Fibroblast of the conjunctiva (primary cell): ENCODE results near the gene CCDC187.
A peak's percentile ranks its signal among the peaks of the same experiment; 100 is the strongest.

ENCODE experiments used
- DNase-seq: peaks from one replicate; pipeline ENCODE4 v3.0.0-alpha.2; 2010; ENCODE audit warnings: low read depth

CCDC187 gene

DNA sequence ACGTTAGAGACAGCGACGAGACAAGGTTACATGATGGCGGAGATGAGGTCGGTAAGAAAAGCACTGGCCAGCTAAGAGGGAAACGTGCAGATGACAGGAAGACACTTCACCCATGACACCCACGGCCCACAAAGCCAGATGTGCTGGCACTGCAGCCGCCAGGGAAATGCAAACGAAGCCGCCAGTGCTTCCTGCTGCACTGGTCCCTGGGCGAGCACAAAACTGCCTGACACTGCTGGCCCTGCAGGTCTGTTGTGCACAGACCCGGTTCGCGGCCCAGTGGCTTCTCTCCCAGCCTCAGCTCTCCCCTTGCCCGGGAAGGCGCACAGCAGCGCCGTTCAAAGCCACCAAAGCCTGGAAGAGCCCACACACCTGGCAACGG lies 78.5 kb downstream of the CCDC187 start:
- no peak for DNase-seq

DNA sequence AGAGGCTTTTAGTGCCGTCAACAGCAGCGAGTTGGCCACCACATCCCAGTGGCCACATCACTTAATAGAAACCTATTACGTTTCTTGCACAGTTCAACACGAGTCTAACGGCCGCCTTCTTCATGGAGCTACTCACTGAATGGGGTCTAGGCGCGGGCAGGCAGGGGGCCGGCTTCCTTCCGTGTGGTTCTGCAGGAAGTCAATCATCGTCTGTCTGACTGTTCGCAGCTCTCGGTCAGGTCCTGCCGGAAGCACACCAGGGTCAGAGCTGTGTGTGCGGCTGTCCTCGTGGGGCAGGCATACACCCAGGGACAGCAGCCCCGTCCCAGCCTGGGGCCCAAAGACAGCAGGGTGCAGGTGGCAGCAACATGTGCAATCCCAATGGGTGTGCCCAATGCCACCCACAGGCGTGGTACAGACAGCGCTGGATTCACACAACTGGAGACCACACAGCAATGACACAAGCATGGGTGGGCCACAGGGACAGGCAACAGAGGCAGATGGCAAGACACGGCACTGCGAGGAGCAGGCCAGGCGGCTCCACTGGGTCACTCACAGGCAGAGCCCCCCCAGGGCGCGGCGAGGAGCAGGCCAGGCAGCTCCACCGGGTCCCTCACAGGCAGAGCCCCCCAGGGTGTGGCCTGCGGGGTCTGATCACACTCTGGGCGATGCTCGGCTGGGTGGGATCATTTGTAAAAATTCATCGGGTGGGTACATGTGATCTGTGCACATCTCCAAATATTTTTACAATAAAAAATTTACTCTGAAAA lies 79.8 kb downstream of the CCDC187 start:
- DNase-seq = no peak

DNA sequence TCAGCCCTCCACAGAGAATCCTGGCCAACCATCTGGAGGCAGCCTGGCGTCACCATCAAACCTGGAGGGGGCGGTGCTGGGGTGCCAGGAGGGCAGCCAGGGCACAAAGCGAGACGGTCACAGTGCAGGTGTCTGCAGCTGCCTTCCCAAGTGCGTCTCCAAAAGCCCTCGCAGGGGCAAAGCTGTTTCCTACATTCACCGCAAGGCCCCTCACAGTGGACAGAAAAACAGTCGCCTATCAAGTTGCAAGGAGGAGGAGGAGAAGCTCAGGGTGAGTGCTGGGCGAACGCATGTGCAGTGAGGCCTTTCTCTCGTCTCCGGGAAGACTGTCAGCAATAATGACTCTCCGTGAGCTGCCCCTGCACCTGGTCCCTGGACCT lies 81.0 kb downstream of the CCDC187 start:
- DNase-seq = no peak

DNA sequence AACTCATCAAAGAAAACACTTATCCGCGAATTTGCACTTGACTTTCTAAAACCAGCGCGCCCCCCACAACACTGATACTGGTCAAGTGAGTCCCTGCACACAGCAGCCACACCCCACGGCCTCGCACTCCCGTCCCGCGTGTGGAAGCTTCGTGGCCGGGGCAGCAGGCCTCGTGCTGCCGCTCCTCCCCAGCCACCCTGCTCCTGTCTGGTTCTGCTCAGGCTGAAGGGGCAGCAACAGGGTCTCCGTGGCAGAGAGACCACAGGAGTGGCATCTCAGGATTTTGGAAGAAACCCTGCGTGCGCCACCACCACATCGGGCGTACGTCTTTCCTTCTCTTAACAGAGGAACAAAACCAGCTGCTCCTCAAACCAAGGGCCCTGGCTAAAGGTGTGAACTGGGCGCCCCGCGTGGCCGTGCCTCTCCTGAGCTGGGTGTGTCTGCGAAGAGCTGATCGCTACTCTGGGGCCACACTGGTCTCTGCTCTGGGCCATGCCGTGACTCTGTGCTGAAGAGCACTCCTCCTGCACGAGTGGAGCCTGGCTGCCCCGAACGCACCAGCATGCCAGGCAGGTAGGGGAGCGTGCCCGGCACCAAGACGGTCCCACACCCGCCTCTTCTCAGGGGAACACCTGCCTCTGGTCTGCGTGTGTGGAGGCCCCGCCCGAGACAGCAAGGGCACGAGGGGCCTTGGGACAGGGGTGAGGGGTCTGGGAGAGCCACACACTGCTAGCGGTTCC lies 81.6 kb downstream of the CCDC187 start:
- DNase-seq = no peak

DNA sequence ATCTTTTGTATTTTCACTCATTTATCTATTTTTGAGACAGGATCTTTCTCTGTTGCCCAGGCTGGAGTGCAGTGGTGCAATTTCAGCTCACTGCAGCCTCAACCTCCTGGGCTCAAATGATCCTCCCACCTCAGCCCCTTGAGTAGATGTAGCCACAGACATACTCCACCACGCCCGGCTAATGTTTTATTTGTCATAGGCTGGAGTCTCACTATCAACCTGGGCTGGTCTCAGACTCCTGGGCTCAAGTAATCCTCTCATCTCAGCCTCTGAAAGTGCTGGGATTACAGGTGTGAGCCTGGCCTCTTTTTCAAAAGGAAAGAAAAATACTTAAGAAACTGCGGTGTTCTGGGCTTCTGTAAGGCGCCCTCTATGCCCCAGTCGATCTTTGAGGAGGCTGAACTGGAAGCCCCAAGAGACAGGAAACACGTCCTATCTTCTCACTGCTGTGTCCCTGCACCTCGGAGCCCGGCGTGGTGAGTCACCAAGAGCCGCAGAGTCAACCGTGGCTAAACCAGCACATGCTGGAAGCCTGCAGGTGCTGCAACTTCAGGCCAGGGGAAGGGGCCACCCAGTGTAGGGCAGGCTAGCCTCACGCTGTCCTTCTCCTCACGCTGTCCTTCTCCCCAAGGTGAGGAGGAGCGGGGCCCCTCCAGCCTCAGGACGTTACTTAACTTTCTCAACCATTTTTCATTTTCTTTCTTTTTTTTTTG lies 83.7 kb downstream of the CCDC187 start:
- DNase-seq = no peak

DNA sequence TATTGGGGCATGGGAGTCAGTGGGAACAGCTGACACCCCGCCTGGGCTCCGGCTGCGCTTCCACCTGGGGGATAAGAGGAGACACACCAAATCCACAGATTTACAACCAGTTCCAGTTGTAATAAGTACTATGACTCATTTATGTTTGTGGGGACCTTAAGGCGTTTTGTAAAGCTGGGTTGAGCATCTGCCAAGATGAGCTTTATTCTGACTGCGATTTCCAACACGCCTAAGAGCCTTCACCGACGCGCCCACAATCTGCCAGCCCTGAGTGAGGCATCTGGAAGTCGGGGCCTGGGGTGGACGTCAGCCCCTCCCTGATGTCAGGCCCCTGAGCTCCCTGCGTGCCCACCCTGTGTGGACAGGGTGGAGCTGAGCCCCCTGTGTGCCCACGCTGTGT lies 84.6 kb downstream of the CCDC187 start:
- peak; percentile 56 for DNase-seq

DNA sequence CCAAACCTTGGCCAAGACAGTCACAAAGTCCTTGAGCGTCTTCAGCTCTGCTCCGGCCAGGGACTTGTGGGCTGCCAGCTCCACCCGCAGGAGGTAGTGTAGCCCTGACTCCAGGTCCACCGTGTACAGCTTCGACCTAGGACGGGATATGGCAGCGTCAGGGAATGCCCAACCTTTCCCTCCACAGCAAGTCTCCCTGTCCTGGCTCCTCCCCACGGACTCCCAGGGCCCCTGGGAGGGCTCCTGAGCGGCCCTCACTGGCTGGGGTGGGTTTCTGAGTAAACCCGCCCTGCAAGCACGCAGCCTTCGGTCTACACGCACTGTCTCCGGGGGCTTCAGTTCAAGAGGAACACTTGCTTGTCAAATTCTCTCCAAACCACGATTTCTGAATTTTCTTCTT lies 85.2 kb downstream of the CCDC187 start:
- DNase-seq = no peak

DNA sequence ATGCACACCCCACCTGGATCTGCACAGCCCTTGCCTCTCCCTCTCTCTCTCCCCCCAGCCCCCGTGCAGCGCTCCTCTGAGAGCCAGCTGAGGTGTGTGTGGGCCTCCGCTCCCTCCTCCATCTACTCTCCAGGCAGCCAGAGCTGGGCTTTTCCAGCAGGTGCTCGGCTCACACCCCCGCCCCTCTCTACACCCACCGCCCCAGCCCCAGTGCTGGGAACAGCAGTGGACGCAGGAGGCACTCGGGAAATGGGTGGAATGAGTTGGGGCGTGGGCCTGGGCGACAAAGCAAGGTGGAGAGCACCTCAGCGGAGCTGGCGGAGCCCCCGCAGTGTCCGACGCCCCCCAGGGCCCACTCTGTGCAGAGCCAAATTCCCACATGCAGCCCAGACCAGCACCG lies 85.6 kb downstream of the CCDC187 start:
- no peak for DNase-seq

DNA sequence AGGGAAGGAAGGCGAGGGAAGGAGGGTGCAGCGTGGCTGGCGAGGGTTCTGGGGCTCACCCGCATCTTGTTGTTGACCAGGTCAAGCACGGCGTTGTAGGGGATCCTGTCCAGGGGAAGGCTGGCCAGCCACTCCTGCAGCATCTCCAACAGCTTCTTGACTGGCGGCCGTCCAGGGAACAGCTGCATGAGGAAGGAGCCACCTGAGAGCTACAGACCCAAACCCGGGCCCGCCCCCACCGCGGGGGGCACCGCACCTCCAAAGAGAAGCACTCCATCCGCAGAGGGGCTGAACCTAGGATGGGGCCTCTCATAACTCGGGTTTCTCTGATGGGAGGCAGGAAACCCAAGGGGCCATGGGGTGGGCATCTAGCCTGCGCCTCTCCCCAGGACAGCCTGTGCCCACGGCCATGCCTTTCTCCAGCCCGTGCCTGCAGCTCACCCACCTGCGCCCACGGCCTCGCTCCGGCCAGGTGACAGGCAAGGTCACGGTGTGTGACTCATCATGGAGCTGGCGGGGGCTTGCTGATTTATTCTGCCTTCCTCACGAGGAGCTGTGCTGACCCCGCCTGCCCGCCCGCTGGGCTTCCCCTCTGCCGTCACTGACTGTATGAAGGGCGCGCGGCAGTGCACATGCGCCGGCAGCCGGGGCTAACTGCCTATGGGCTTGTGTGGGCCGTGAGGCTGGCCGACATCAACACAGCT lies 87.2 kb downstream of the CCDC187 start:
- no peak for DNase-seq

DNA sequence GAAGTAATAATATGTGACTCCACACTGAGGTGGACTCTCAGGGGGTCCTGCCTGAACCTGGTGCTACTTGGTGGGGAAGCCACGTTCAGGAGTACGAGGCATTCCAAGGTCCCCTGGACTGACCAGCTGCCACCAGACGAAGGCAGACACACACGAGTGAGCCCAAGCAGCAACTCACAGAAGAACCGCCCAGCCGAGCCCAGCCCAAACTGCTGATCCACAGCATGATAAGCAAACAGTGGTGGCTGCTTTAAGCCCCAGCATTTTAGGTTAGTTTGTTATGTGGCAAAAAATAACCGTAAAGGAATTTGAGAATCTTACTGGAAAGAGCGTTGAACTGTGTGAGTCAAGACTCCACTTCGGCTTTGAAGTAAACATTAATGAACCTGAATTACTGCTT lies 90.2 kb downstream of the CCDC187 start:
- DNase-seq = no peak

DNA sequence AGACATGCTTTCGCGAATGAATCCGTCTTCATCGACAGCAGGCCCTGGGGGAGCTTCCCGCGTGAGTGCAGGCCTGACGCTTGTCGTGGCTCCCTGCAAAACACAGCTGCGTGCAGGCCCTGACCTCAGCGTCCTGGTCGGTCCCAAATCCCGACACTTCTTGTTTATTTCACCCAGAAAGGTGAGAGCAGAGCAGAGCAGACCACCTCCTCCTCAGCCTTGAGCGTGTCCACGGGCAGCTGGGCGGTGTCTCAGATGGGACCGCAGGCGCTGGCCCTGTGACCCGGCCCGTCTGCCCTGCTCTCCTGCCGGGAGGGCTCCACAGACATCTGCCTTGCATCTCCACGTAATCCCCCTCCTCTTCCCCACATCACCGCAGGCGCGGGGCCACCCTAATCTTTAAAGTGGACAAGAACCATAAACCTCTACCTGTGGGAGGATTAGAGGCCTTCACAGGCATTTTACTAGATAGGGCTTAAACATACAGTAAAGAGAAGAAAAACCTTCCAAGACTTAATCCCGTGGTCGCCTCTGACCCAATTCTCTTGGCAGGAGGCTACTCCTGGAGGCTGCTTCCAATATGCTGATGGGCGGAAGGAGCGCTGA lies 91.4 kb downstream of the CCDC187 start:
- DNase-seq = no peak

DNA sequence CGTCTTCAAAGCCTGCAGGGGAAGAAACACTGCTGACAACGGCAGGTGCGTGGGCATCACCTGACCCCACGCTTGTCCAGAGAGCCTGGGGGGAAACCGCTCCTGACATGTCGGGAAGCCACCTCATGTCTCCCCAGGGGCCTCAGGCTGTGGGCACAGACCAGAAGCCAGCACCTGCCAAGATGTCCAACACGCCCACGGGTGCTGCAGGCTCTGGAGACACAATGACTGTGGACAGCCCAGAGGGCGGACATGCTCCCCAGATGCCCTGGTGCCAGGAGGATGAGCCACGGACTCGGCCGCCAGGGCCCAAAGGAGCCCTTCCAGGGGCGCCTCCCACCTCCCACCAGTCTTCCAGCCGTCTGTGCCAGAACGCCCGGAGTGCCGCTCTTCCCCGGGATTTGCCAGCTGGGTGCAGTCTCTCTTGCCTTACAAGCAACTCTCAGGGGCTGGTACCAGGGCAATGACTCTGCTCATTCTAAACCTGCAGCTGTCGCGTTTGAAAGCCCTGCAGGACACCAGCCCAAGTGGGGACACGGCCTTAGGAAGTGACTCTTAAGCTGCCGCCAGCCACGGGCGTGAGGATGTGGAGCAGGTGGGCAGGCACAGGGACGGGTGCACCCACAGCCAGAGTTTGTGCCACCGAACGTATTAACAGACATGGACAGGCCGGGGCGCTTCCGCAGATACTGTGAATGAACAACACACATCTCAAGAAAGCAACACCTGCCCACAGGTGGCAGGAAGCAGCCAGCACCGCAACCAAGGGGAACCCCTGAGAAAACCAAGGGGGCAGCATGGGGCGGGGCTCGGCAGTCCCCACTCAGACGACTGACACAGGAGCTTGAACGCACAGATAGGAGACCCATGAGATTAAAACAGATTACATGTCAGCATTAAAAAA lies 92.2 kb downstream of the CCDC187 start:
- DNase-seq = no peak

DNA sequence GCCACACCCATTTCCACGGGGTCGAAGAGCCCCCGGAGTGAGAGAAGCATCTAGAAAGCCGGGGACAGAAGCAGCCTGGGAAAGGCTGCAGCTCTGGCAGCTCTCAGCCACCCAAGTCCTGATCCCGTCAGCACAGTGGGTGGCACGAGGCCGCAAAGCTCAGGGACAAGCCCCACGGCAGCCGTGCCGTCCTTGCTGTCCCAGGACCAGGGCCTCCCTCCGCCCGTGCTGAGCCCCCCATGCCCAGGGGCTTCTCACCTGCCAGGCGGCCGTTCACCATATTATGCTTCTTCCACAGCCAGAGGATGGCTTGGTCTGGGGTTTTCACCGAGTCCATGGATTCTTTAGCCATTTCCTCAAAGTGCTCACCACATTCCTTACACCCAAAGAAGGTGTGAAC lies 92.9 kb downstream of the CCDC187 start:
- DNase-seq = no peak

DNA sequence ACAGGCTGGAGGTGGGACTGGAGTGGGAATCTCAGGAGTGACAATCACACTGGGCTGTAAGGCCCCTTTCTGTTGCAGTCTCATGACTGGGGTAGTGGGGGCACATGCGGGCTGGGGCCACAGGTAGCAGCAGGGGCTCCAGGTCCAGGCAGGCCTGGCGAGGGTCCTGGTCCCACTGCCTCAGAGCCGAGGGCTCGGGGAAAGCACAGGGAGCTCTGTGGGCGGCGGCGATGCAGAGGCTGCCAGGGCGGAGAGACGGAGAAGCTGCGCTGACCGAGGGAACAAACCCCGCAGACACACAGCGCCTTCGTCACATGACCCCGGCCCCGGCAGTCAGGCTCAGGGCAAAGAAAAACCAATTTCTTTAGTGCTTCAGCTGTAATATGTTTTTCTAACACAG lies 93.6 kb downstream of the CCDC187 start:
- no peak for DNase-seq

DNA sequence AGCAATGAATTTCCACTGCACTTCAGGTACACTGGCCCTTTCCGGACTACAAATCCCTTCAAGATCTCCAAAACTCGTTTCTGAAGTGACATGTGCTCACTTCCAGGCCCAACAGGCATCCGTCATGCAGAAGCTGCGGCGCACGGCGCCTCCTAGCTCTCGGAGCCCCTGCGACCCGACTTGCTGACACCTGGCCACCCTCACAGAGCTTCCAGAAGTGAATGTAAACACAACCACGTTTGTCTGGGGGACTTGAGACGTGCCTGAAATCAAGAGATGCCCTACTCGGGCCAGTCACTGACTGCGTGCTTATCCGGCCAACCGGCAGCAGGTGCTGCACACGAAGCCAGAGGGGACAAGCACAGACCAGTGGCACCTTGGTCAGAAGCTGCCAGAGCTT lies 94.1 kb downstream of the CCDC187 start:
- no peak for DNase-seq

DNA sequence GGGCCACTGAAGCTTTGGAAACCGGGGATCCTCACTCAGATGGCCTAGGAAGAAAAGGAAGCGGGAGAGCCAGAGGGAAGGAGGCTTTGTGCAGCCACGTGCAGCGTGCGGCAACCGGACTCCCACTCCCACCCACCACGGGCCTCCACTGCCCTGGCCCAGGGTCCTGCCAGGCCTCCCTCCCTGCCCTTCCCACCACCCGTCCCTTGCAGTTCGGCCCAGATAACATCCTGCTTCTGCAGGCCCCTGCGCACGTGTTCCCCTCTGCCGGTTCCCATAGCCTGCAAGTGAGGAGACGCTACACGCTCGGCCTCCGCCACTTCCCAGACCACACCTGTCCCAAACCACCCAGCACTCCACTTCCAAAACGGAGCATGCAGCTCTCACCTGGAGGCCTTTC lies 94.7 kb downstream of the CCDC187 start:
- DNase-seq = no peak

DNA sequence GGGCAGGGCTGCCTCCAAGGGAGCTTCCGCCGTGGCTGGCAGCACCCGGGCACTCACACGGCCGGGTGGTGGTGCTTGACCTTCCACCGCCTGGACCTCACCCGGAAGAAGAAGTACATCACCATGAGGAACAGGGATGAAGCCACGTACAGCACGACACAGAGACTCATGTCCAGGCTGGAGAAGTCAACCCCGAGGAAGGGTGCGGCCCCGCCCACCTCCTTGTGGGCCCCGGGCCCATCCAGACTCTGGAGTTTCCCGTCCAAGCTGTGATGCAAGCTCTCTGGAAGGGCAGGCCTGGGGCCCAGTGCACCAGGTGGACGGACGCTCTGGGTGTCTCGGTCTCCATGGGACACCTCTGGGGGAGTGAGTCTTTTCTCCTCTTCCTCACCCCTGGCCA lies 95.2 kb downstream of the CCDC187 start:
- DNase-seq = no peak

DNA sequence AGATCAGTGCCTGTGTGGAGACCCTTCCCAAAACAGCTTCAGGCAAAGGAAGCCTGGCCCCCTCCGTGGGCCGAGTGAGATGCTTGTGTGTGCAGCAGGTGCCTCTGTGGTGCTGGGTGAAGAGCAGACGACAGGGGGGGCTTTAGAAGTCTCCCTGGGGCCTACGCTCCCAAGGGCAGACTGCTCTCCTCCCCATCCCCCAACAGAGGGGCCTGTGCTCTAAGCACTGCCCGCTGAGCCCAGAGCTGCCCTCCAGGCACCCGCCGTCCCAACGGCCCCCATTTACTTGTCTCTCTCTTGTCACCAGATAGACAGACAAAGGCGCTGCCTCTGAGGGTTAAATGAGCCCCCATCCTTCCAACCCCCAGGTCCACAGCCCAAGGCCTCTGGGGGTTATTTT lies 96.3 kb downstream of the CCDC187 start:
- DNase-seq = no peak

DNA sequence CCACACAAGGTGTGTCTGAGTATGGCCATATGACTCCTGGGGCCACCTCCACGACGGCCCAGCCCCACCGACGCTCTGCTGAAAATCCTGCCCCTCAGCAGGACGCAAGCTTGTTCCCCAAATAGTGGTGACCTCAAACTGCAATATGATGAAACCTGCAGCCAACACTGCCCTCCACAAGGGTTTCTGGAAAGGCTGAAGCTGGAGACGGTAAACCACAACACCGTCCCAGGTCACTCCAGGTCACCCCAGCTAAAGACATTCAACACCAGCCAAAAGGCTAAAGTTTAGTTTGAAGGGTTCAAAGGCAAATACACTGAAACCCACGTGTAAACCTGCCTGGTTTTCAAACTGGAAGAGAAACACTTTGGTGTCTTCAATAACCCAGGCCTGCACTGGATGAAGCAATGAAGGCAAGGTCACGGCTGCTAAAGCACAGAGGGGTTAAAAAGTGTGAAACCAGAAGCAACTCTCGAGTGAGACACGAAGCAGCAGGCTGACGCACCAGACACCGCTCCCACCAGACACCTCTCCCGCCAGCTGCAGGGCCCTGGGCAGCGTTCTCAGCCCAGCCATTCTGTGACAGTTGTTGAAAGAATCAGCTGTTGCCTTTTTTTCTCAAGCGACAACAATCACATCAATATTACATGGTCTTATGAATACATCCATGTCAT lies 97.2 kb downstream of the CCDC187 start:
- no peak for DNase-seq

DNA sequence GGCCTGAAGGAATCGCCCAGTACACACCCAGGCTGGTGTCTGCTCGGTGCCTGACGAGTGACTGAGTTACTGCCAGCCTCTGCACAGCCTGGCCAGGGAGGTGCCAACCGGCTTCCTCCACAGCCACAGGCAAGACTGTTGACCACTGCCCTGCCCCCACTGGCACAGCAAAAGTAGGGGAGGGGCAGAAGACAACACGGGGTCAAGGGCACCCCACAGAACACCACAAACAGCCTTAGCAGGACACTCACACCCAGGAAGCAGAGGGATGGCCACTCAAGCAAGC lies 98.2 kb downstream of the CCDC187 start:
- no peak for DNase-seq
